K562 (cell line): ENCODE measurements around the gene ERN1. TPM values are rescaled to one million over a fixed set of nuclear protein-coding genes. Genes with fewer than 3 reads are reported as not detected.

Experiments used
- ATAC-seq: fragments of 200-7000 bp; cut with Tn5 transposase; 3 replicates; pipeline ENCODE4 v1.9.1; 2020; ENCODE audit warnings: moderate library complexity
- BruUV-seq: library from RNA; stranded (reverse); fragments of 400-500 nt; replicated peaks from 2 replicates; lab custom pipeline; 2021; lab: Mats Ljungman, UMichigan
- CTCF ChIA-PET: fragments of 300-600 bp; formaldehyde crosslinking; extraction: SDS; loops from one replicate; lab custom pipeline; 2021; ENCODE audit warnings: low intra/inter-chr PET ratio; lab: Yijun Ruan, JAX
- POLR2A ChIA-PET: fragments of 300-600, 350-650 bp; sonication (Branson Sonifier 250); formaldehyde crosslinking; extraction: SDS; loops from one replicate; lab custom pipeline; 2021; ENCODE audit warnings: antibody characterized with exemption, inconsistent platforms; lab: Yijun Ruan, JAX
- DNase-seq, 4 experiments: peaks; one replicate each; pipeline versions ENCODE4 v3.0.0 to v3.0.0-alpha.2; 2011 to 2018; ENCODE audit warnings: low spot score in 3 of 4, mixed read lengths in 3 of 4; ENCODE audit errors: extremely low read depth in 1 of 4
- FAIRE-seq: peaks from 2 replicates; lab custom pipeline; 2011; peaks lifted over from hg19 to GRCh38; lab: Jason Lieb, UNC
- H2AFZ ChIP-seq: 2 replicates; pipeline ENCODE4 v1.6.0; 2011; ENCODE audit warnings: low read depth, low read length, control low read depth, inconsistent platforms
- H3K27ac ChIP-seq: fragments of 200-600 bp; 3 replicates; pipeline ENCODE4 v1.8.0; 2011; ENCODE audit warnings: low read depth, mild to moderate bottlenecking, control low read depth, inconsistent platforms, low read length, moderate library complexity, mixed read lengths; ENCODE audit errors: extremely low read depth
- H3K27me3 ChIP-seq, 2 experiments: fragments of 300-600 bp in 1 of 2; 2 replicates in 1 of 2; 3 replicates in 1 of 2; pipeline versions ENCODE4 v1.6.0 to v1.8.0; 2011; ENCODE audit warnings: inconsistent platforms in 2 of 2, low read length in 2 of 2, mild to moderate bottlenecking in 1 of 2, mixed read lengths in 1 of 2, moderate library complexity in 1 of 2; ENCODE audit not compliant: control insufficient read depth in 2 of 2, insufficient read depth in 2 of 2
- H3K36me3 ChIP-seq: fragments of 300-600 bp; 3 replicates; pipeline ENCODE4 v1.8.0; 2011; ENCODE audit warnings: mild to moderate bottlenecking, low read length, inconsistent platforms; ENCODE audit not compliant: control insufficient read depth, insufficient read depth
- H3K4me1 ChIP-seq, 2 experiments: fragments of 200-600 bp in 1 of 2; replicated peaks in 1 of 2; 2 replicates in 1 of 2; 3 replicates in 1 of 2; pipeline versions ENCODE4 v1.5.1 to v1.8.0; 2011; ENCODE audit warnings: inconsistent platforms in 2 of 2, low read length in 2 of 2, mild to moderate bottlenecking in 1 of 2, mixed read lengths in 1 of 2, moderate library complexity in 1 of 2; ENCODE audit not compliant: control insufficient read depth in 2 of 2, insufficient read depth in 2 of 2
- H3K4me2 ChIP-seq: 2 replicates; pipeline ENCODE4 v1.6.1; 2011; ENCODE audit warnings: low read length, control low read depth, inconsistent platforms, mixed read lengths; ENCODE audit not compliant: insufficient read depth
- H3K4me3 ChIP-seq: fragments of 200-600 bp; sonication (generic), shearing (Covaris generic); 2 replicates; pipeline ENCODE4 v1.5.1; 2016; ENCODE audit warnings: control low read depth, inconsistent platforms
- H3K79me2 ChIP-seq: fragments of 200-600 bp; 3 replicates; pipeline ENCODE4 v1.8.0; 2011; ENCODE audit warnings: low read length, inconsistent platforms; ENCODE audit not compliant: control insufficient read depth, insufficient read depth
- H3K9ac ChIP-seq, 2 experiments: 2 replicates each; pipeline versions ENCODE4 v1.6.0 to v1.6.1; 2011; ENCODE audit warnings: low read depth in 2 of 2, low read length in 2 of 2, control low read depth in 1 of 2, inconsistent platforms in 1 of 2, mild to moderate bottlenecking in 1 of 2, mixed read lengths in 1 of 2; ENCODE audit not compliant: insufficient read depth in 1 of 2
- H3K9me1 ChIP-seq: one replicate; pipeline ENCODE4 v1.6.0; 2011; ENCODE audit warnings: inconsistent platforms, mild to moderate bottlenecking, low read length, moderate library complexity; ENCODE audit not compliant: control insufficient read depth, insufficient read depth
- H3K9me3 ChIP-seq: replicated peaks from 2 replicates; pipeline ENCODE4 v1.5.1; 2011; ENCODE audit warnings: low read depth, low read length, inconsistent platforms; ENCODE audit not compliant: control insufficient read depth, insufficient read depth
- H4K20me1 ChIP-seq: replicated peaks from 2 replicates; pipeline ENCODE4 v1.6.1; 2011; ENCODE audit warnings: low read length, inconsistent platforms, mixed read lengths; ENCODE audit not compliant: control insufficient read depth, insufficient read depth
- CREB1 ChIP-seq, 2 experiments: sonication (generic) in 1 of 2; formaldehyde crosslinking in 1 of 2; IDR thresholded peaks; 2 replicates each; pipeline versions ENCODE4 v1.6.1 to v1.8.0; 2012 to 2022; ENCODE audit warnings: inconsistent platforms in 1 of 2, mild to moderate bottlenecking in 1 of 2, missing genetic modification reagents in 1 of 2, moderate library complexity in 1 of 2
- MTA1 ChIP-seq: fragments of 450-650 bp; IDR thresholded peaks from 2 replicates; pipeline ENCODE4 v1.6.1; 2017; ENCODE audit warnings: borderline replicate concordance
- PHF21A ChIP-seq: fragments of 450-650 bp; IDR thresholded peaks from 2 replicates; pipeline ENCODE4 v1.6.1; 2017; ENCODE audit warnings: low read depth, borderline replicate concordance
- SMC3 ChIP-seq: conservative IDR thresholded peaks from 2 replicates; pipeline ENCODE4 v1.6.1; 2011; ENCODE audit warnings: low read depth, low read length, improper control_type of control experiment; ENCODE audit not compliant: insufficient read depth
- THAP7 ChIP-seq: fragments of 250-450 bp; sonication (Bioruptor Pico); IDR thresholded peaks from 2 replicates; pipeline ENCODE4 v1.5.0; 2021
- ZBTB8A ChIP-seq: fragments of 450-650 bp; IDR thresholded peaks from 2 replicates; pipeline ENCODE4 v1.6.1; 2018; ENCODE audit warnings: mild to moderate bottlenecking, moderate library complexity; ENCODE audit not compliant: partially characterized antibody
- ZNF431 ChIP-seq: sonication (generic); formaldehyde crosslinking; IDR thresholded peaks from 2 replicates; pipeline ENCODE4 v1.8.0; 2022; ENCODE audit warnings: mild to moderate bottlenecking, missing genetic modification reagents
- ZNF79 ChIP-seq: fragments of 250-450 bp; sonication (Bioruptor Pico); IDR thresholded peaks from 2 replicates; pipeline ENCODE4 v1.4.0; 2020; ENCODE audit warnings: low read depth, mild to moderate bottlenecking, moderate library complexity
- WGBS: fragments of 100-300 bp; shearing (Covaris generic); methylation state at CpG from one replicate; pipeline ENCODE4 v1.1.6; 2016; ENCODE audit warnings: low coverage, mixed read lengths; ENCODE audit not compliant: insufficient coverage; ENCODE audit errors: missing lambda C conversion rate; 5-methylcytosine and 5-hydroxymethylcytosine counted together
- in situ Hi-C: fragments of 300-500 bp; cut with MboI; formaldehyde crosslinking; loops from 4 replicates; pipeline ENCODE4 v1.15.0; 2018; ENCODE audit warnings: inconsistent platforms, mixed read lengths
- intact Hi-C: fragments of 100-400 bp; cut with micrococcal nuclease; formaldehyde crosslinking; loops from 2 replicates; pipeline ENCODE4 v1.14.2; 2022
- polyA plus RNA-seq, 8 experiments: library from polyadenylated mRNA; depleted of rRNA in 4 of 8; stranded (reverse) in 5 of 8; unstranded in 3 of 8; fragments of >200 nt; fragmentation: Nextera tagmentation in 2 of 8; fragmentation: Illumina TruSeq in 1 of 8; extraction: Ambion mirVana in 2 of 8; extraction: Trizol in 1 of 8; gene quantifications; 2 replicates each; pipeline versions ENCODE4 v1.2.1 to v1.2.3, GENCODE V29; 2011 to 2014; ENCODE audit warnings: inconsistent platforms in 1 of 8, missing spikeins in 1 of 8
- total RNA-seq, 7 experiments: library from RNA; depleted of rRNA in 6 of 7; stranded (reverse); fragments of >200 nt in 6 of 7; fragmentation: Illumina TruSeq in 2 of 7; extraction: Trizol in 2 of 7; gene quantifications; 2 replicates each; pipeline versions ENCODE4 v1.2.1 to v1.2.3, GENCODE V29; 2011 to 2021; ENCODE audit warnings: low replicate concordance in 1 of 7
- TF ChIP-seq, protein P1 (sequence below): fragments of 250-450 bp; sonication (Bioruptor Pico); IDR thresholded peaks from 2 replicates; pipeline ENCODE4 v1.5.0; 2022; ENCODE audit warnings: mild to moderate bottlenecking
- TF ChIP-seq, protein P2 (sequence below): fragments of 450-650 bp; IDR thresholded peaks from 2 replicates; pipeline ENCODE4 v1.6.1; 2017; ENCODE audit warnings: mild to moderate bottlenecking, moderate library complexity
- TF ChIP-seq, protein P3 (sequence below), 2 experiments: fragments of 250-450 bp in 1 of 2; fragments of 450-650 bp in 1 of 2; sonication (Bioruptor Pico) in 1 of 2; IDR thresholded peaks; 2 replicates each; pipeline versions ENCODE4 v1.6.1 to v1.8.0; 2016 to 2021; ENCODE audit warnings: mild to moderate bottlenecking in 2 of 2, moderate library complexity in 2 of 2, missing compliant biosample characterization in 1 of 2, missing genetic modification characterization in 1 of 2
- TF ChIP-seq, protein P4 (sequence below): sonication (generic); formaldehyde crosslinking; IDR thresholded peaks from 2 replicates; pipeline ENCODE4 v1.8.1; 2022; ENCODE audit warnings: missing genetic modification reagents

The ERN1 gene
- total and polyA plus RNA-seq, 9 of the 15 experiments (the other 6 are each of a cell fraction or from before 2014, with no cell fraction given): 2.1 to 22.5 (median 7.3) TPM

GRCh38 chr17:64091571-64091970 is 38.4 kb downstream of the ERN1 start:
- Histone ChIP-seq H2AFZ (no peak overlapping the region), H3K79me2 (no peaks in the 10 kb centered on the region), H3K9me1 (no peaks in the 10 kb centered on the region), H3K9me3 (no peaks in the 10 kb centered on the region), H3K27ac (no peak overlapping the region), H3K4me2 (no peak overlapping the region), H3K4me1 (peaks cover 0 to 14% of the 10 kb centered on the region in 2 experiments; a peak in 3 of 5 replicates), H3K9ac (no peak overlapping the region), H3K27me3 (no peaks in the 10 kb centered on the region), H4K20me1 (no peaks in the 10 kb centered on the region), H3K36me3 (peaks cover 2% of the 10 kb centered on the region; the same call in 2 of the 3 replicates), H3K4me3 (no peak overlapping the region)
- in situ Hi-C loops (no loop called here), intact Hi-C loops (no loop called here)
- ATAC-seq: no peak
- TF ChIP-seq ZNF79 (CRISPR knock-in tag) (no peak), THAP7 (CRISPR knock-in tag) (no peak), PHF21A (no peak), CREB1 (IDR thresholded peaks at IDR 0.05) (no peak), CREB1 (CRISPR knock-in tag; IDR thresholded peaks at IDR 0.05) (no peak), SMC3 (no peak), ZBTB8A (no peak), ZNF431 (CRISPR knock-in tag) (no peak), MTA1 (no peak)
- TF ChIP-seq, protein P1, sequence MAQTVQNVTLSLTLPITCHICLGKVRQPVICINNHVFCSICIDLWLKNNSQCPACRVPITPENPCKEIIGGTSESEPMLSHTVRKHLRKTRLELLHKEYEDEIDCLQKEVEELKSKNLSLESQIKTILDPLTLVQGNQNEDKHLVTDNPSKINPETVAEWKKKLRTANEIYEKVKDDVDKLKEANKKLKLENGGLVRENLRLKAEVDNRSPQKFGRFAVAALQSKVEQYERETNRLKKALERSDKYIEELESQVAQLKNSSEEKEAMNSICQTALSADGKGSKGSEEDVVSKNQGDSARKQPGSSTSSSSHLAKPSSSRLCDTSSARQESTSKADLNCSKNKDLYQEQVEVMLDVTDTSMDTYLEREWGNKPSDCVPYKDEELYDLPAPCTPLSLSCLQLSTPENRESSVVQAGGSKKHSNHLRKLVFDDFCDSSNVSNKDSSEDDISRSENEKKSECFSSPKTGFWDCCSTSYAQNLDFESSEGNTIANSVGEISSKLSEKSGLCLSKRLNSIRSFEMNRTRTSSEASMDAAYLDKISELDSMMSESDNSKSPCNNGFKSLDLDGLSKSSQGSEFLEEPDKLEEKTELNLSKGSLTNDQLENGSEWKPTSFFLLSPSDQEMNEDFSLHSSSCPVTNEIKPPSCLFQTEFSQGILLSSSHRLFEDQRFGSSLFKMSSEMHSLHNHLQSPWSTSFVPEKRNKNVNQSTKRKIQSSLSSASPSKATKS (CRISPR knock-in tag): no peak
- TF ChIP-seq, protein P2, sequence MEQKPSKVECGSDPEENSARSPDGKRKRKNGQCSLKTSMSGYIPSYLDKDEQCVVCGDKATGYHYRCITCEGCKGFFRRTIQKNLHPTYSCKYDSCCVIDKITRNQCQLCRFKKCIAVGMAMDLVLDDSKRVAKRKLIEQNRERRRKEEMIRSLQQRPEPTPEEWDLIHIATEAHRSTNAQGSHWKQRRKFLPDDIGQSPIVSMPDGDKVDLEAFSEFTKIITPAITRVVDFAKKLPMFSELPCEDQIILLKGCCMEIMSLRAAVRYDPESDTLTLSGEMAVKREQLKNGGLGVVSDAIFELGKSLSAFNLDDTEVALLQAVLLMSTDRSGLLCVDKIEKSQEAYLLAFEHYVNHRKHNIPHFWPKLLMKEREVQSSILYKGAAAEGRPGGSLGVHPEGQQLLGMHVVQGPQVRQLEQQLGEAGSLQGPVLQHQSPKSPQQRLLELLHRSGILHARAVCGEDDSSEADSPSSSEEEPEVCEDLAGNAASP: no peak
- TF ChIP-seq, protein P3, sequence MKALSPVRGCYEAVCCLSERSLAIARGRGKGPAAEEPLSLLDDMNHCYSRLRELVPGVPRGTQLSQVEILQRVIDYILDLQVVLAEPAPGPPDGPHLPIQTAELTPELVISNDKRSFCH (CRISPR knock-in tag; IDR thresholded peaks at IDR 0.05): no peak
- TF ChIP-seq, protein P3 (tag; IDR thresholded peaks at IDR 0.05): no peak
- TF ChIP-seq, protein P4, sequence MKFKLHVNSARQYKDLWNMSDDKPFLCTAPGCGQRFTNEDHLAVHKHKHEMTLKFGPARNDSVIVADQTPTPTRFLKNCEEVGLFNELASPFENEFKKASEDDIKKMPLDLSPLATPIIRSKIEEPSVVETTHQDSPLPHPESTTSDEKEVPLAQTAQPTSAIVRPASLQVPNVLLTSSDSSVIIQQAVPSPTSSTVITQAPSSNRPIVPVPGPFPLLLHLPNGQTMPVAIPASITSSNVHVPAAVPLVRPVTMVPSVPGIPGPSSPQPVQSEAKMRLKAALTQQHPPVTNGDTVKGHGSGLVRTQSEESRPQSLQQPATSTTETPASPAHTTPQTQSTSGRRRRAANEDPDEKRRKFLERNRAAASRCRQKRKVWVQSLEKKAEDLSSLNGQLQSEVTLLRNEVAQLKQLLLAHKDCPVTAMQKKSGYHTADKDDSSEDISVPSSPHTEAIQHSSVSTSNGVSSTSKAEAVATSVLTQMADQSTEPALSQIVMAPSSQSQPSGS (CRISPR knock-in tag): no peak
- CTCF ChIA-PET: no interaction called here
- POLR2A ChIA-PET: interaction anchor here (0.7 to 2.7 kb wide), 2 partner anchors 9 to 11 kb away, joined by 3 to 10 read pairs; no protein-coding TSS in a partner anchor
- BruUV-seq: no TSS peak
- FAIRE-seq: no peak
- no peak for DNase-seq
- WGBS: 73% methylated on average over 3 of the region's 6 CpGs
